Measurements from ENCODE around the gene BCLAF1.

The BCLAF1 gene

DNA sequence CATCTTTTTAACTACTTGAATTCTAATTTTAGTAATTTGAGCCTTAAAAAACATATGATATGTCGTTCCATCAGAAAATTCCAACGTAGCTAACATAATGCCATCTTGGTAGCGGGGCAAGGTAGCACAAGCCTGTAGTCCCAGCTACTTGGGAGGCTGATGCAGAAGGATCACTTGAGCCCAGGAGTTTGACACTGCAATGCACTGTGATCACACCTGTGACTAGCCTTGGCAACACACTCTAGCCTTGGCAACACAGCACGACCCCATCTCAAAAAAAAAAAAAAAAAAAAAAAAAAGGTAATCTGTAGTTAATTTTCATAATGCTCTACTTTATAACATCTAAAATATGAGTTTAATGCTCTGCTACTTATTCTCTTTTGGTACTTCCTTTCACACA lies 6.7 kb downstream of the BCLAF1 start:
- peaks cover 26% of the 10 kb centered on the region for H3K4me1 ChIP-seq (ENCODE audit: control insufficient read depth, insufficient read depth, low read length)
- H3K27ac ChIP-seq (ENCODE audit: low read length), result no peak overlapping the region
- H3K4me3 ChIP-seq (ENCODE audit: low read length in 2 of 2), result peak overlapping the region in 1 of 2 donors; percentile 28
- H3K9me3 ChIP-seq (ENCODE audit: control insufficient read depth in 2 of 2, low read length in 2 of 2), result no peaks in the 10 kb centered on the region
- H3K27me3 ChIP-seq (ENCODE audit: control insufficient read depth in 1 of 2, insufficient read depth in 2 of 2, low read length in 2 of 2), result no peaks in the 10 kb centered on the region
- no peak overlapping the region for H3K9ac ChIP-seq (ENCODE audit: low read length in 2 of 2)
- H3K36me3 ChIP-seq (ENCODE audit: control insufficient read depth in 2 of 2, insufficient read depth in 2 of 2, low read length in 2 of 2), result peaks cover 0 to 18% of the 10 kb centered on the region in 2 donors

DNA sequence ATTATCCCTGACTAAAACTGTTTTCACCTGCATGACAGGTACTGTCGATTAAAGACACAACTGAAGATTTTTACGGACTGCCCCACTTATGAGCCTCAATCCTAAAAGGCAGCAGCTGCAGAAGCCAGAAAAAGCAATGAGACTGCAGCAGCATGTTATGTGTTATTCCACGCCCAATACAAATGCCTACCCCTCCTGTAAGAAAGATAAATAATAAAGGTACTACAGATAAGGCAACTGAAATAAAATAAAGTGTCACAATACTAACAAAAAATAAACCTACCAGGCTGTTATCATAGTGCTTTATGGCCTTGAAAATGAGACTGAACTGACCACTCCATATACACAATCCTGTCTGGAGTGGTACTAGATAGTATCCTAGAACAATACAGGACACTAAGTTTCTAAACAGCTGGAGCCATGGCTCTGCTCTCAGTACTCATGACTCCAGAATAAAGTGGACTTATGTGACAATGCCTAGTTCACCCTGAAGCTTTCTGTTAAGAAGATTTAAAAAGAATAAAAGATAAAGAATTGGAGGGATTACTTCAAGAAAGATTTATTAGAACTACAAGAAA lies 9.5 kb downstream of the BCLAF1 start:
- Histone ChIP-seq H3K27ac (ENCODE audit: low read length) (no peak overlapping the region), H3K9ac (ENCODE audit: low read length in 2 of 2) (no peak overlapping the region), H3K9me3 (ENCODE audit: control insufficient read depth in 2 of 2, low read length in 2 of 2) (no peaks in the 10 kb centered on the region), H3K27me3 (ENCODE audit: control insufficient read depth in 1 of 2, insufficient read depth in 2 of 2, low read length in 2 of 2) (no peaks in the 10 kb centered on the region), H3K4me1 (ENCODE audit: control insufficient read depth, insufficient read depth, low read length) (peaks cover 22% of the 10 kb centered on the region), H3K4me3 (ENCODE audit: low read length in 2 of 2) (no peak overlapping the region), H3K36me3 (ENCODE audit: control insufficient read depth in 2 of 2, insufficient read depth in 2 of 2, low read length in 2 of 2) (peaks cover 3 to 28% of the 10 kb centered on the region in 2 donors)

DNA sequence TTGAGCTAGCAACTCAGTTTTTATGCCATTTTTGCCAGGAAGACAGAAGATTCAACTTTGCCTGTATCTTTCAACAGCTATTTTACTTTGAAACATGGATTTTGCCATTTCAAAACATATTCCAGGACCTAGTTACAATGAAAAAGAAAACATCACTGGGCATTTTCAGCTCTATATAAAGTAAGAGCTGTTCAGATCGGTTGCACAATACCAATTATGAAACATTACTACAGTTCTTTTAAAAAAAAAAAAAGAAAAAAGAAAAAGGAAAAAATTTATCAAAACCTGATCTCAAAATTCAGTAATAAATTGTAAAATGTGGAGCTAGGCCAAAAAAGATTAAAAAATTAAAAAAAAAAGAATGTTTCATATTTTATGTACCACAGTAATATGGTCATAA lies 15.6 kb downstream of the BCLAF1 start:
- Histone ChIP-seq H3K4me3 (ENCODE audit: low read length in 2 of 2) (no peak overlapping the region), H3K4me1 (ENCODE audit: control insufficient read depth, insufficient read depth, low read length) (no peaks in the 10 kb centered on the region), H3K36me3 (ENCODE audit: control insufficient read depth in 2 of 2, insufficient read depth in 2 of 2, low read length in 2 of 2) (peaks cover 12 to 48% of the 10 kb centered on the region in 2 donors), H3K27ac (ENCODE audit: low read length) (no peak overlapping the region), H3K9ac (ENCODE audit: low read length in 2 of 2) (no peak overlapping the region), H3K27me3 (ENCODE audit: control insufficient read depth in 1 of 2, insufficient read depth in 2 of 2, low read length in 2 of 2) (no peaks in the 10 kb centered on the region), H3K9me3 (ENCODE audit: control insufficient read depth in 2 of 2, low read length in 2 of 2) (no peaks in the 10 kb centered on the region)

DNA sequence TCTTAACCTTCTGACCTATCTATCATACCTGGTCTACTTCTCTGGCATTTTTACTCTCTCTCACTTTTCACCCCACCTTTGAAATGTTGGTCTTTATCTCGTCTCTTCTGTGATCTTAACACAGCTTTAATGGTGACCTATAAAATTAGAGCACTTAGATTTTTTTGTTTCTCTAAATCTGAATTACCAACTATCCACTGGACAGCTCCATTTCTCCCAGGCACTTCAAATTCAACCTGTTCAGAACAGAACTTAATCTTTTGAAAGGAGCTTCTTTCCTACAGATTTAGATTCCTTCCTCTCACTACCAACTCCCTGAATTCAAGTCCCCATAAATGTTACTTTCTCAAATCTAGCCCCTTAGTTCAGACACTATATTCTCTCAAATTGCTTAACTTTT lies 24.5 kb downstream of the BCLAF1 start:
- no peaks in the 10 kb centered on the region for H3K9me3 ChIP-seq (ENCODE audit: control insufficient read depth in 2 of 2, low read length in 2 of 2)
- no peak overlapping the region for H3K4me3 ChIP-seq (ENCODE audit: low read length in 2 of 2)
- no peaks in the 10 kb centered on the region for H3K27me3 ChIP-seq (ENCODE audit: control insufficient read depth in 1 of 2, insufficient read depth in 2 of 2, low read length in 2 of 2)
- peaks cover 11 to 48% of the 10 kb centered on the region in 2 donors for H3K36me3 ChIP-seq (ENCODE audit: control insufficient read depth in 2 of 2, insufficient read depth in 2 of 2, low read length in 2 of 2)
- H3K9ac ChIP-seq (ENCODE audit: low read length in 2 of 2), result no peak overlapping the region
- no peaks in the 10 kb centered on the region for H3K4me1 ChIP-seq (ENCODE audit: control insufficient read depth, insufficient read depth, low read length)
- H3K27ac ChIP-seq (ENCODE audit: low read length), result no peak overlapping the region

DNA sequence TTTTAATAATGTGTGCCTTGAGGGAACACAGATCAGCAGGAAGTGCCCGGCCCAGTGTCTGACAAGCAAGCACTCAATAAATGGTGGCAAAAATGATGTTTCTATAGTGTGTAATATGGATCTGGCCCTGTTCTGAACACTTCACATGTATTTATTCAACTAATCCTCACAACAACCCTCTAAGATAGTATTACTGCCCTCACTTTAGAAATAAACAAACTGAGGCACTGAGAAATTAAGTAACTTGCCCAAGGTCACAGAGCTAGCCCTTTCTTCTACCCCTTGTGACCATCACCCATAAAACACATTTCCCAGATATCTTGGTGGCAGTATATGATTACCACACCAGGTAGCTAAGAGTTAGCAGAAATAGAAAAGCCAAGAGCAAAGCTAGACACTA lies 26.7 kb downstream of the BCLAF1 start:
- no peaks in the 10 kb centered on the region for H3K27me3 ChIP-seq (ENCODE audit: control insufficient read depth in 1 of 2, insufficient read depth in 2 of 2, low read length in 2 of 2)
- no peak overlapping the region for H3K4me3 ChIP-seq (ENCODE audit: low read length in 2 of 2)
- no peak overlapping the region for H3K27ac ChIP-seq (ENCODE audit: low read length)
- no peaks in the 10 kb centered on the region for H3K9me3 ChIP-seq (ENCODE audit: control insufficient read depth in 2 of 2, low read length in 2 of 2)
- H3K36me3 ChIP-seq (ENCODE audit: control insufficient read depth in 2 of 2, insufficient read depth in 2 of 2, low read length in 2 of 2), result peaks cover 6 to 45% of the 10 kb centered on the region in 2 donors
- no peaks in the 10 kb centered on the region for H3K4me1 ChIP-seq (ENCODE audit: control insufficient read depth, insufficient read depth, low read length)
- H3K9ac ChIP-seq (ENCODE audit: low read length in 2 of 2), result no peak overlapping the region

DNA sequence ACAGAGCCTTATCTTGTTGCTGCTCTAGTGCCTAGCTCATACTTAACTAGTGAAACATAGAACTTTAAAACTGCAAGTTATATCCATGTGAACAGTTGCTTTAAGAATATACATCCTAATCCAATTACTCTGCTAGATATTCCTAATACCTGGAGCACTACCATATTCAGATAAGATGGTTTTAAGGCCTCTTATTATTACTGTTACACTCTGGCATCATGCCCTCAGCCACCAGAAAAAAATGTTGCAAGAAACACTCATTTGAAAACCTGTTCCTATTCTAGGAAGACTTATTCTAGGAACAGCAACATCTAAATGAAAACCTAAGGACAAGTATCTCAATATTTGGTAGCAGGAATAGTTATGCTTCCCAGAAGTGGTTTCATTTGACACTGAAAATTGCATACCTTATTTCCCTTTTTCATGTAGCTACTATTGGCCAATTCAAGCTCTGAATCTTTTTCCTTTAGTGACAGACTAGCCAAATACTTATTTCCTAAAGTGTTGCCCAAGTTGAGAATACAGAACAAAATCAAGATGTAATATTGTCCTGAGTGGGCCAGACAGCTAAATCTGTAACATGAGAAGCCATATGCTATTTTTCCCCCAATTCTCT lies 34.7 kb downstream of the BCLAF1 start:
- Histone ChIP-seq H3K27ac (ENCODE audit: low read length) (no peak overlapping the region), H3K9me3 (ENCODE audit: control insufficient read depth in 2 of 2, low read length in 2 of 2) (no peaks in the 10 kb centered on the region), H3K27me3 (ENCODE audit: control insufficient read depth in 1 of 2, insufficient read depth in 2 of 2, low read length in 2 of 2) (no peaks in the 10 kb centered on the region), H3K9ac (ENCODE audit: low read length in 2 of 2) (no peak overlapping the region), H3K36me3 (ENCODE audit: control insufficient read depth in 2 of 2, insufficient read depth in 2 of 2, low read length in 2 of 2) (peaks cover 2 to 9% of the 10 kb centered on the region in 2 donors), H3K4me1 (ENCODE audit: control insufficient read depth, insufficient read depth, low read length) (peaks cover 6% of the 10 kb centered on the region), H3K4me3 (ENCODE audit: low read length in 2 of 2) (no peak overlapping the region)

DNA sequence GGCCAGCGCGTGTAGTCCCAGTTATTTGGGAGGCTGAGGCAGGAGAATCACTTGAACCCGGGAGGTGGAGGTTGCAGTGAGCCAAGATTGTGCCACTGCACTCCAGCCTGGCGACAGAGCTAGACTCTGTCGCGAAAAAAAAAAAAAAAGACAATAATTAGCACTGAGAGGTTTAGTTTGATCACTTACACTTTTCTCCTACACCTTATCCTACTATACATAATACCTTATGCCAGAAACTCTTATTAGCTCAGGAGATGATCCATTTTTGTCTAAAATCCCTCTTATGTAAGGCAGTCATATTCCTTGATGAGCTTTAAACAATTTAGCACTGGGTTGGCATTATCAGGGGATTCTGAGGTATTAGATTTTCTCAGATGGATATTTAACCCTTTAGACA lies 35.9 kb downstream of the BCLAF1 start:
- Histone ChIP-seq H3K9me3 (ENCODE audit: control insufficient read depth in 2 of 2, low read length in 2 of 2) (no peaks in the 10 kb centered on the region), H3K4me3 (ENCODE audit: low read length in 2 of 2) (no peak overlapping the region), H3K27ac (ENCODE audit: low read length) (no peak overlapping the region), H3K9ac (ENCODE audit: low read length in 2 of 2) (no peak overlapping the region), H3K36me3 (ENCODE audit: control insufficient read depth in 2 of 2, insufficient read depth in 2 of 2, low read length in 2 of 2) (peaks cover 2 to 9% of the 10 kb centered on the region in 2 donors), H3K27me3 (ENCODE audit: control insufficient read depth in 1 of 2, insufficient read depth in 2 of 2, low read length in 2 of 2) (no peaks in the 10 kb centered on the region), H3K4me1 (ENCODE audit: control insufficient read depth, insufficient read depth, low read length) (peaks cover 12% of the 10 kb centered on the region)

DNA sequence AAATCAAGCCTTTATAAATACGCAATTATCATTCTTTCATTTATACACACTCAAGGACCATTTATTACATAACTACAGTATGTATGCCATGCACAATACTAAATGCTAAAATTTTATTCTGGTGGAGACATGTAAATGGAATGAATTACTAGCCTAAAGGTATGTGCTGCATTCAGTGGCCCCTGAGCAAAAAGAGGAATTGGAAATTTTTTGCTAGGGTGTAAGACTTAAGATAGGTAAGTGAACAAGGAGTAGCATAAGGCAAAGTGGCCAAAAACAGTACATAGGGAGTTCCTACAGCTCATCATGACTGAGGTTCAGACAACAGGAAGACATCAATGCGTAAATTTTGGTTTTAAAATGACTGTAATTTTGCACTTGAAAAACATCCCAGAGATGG lies 37.2 kb downstream of the BCLAF1 start:
- Histone ChIP-seq H3K9ac (ENCODE audit: low read length in 2 of 2) (no peak overlapping the region), H3K4me1 (ENCODE audit: control insufficient read depth, insufficient read depth, low read length) (peaks cover 12% of the 10 kb centered on the region), H3K27me3 (ENCODE audit: control insufficient read depth in 1 of 2, insufficient read depth in 2 of 2, low read length in 2 of 2) (no peaks in the 10 kb centered on the region), H3K9me3 (ENCODE audit: control insufficient read depth in 2 of 2, low read length in 2 of 2) (no peaks in the 10 kb centered on the region), H3K36me3 (ENCODE audit: control insufficient read depth in 2 of 2, insufficient read depth in 2 of 2, low read length in 2 of 2) (peaks cover 2 to 3% of the 10 kb centered on the region in 2 donors), H3K27ac (ENCODE audit: low read length) (no peak overlapping the region), H3K4me3 (ENCODE audit: low read length in 2 of 2) (no peak overlapping the region)

DNA sequence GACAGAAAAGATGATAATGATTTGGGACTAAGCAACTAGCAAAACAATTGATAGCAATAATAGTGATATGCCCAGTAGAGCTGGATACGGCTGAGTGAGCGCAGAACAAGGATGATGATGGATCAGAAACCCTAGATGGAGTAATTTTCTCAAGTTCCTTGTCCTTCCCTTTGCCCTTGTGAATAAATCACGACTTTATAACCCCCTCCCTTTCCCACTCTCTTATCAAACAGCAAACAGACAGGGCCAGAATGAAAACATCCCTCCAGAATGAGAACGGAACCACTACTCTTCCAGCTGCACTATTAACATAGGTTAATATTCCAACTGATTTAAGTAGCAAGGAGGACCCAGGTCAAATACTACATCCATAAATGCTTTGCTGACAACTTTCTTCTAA lies 38.3 kb downstream of the BCLAF1 start:
- Histone ChIP-seq H3K36me3 (ENCODE audit: control insufficient read depth in 2 of 2, insufficient read depth in 2 of 2, low read length in 2 of 2) (no peaks in the 10 kb centered on the region), H3K27ac (ENCODE audit: low read length) (no peak overlapping the region), H3K9me3 (ENCODE audit: control insufficient read depth in 2 of 2, low read length in 2 of 2) (no peaks in the 10 kb centered on the region), H3K4me1 (ENCODE audit: control insufficient read depth, insufficient read depth, low read length) (peaks cover 12% of the 10 kb centered on the region), H3K9ac (ENCODE audit: low read length in 2 of 2) (no peak overlapping the region), H3K27me3 (ENCODE audit: control insufficient read depth in 1 of 2, insufficient read depth in 2 of 2, low read length in 2 of 2) (no peaks in the 10 kb centered on the region), H3K4me3 (ENCODE audit: low read length in 2 of 2) (no peak overlapping the region)

DNA sequence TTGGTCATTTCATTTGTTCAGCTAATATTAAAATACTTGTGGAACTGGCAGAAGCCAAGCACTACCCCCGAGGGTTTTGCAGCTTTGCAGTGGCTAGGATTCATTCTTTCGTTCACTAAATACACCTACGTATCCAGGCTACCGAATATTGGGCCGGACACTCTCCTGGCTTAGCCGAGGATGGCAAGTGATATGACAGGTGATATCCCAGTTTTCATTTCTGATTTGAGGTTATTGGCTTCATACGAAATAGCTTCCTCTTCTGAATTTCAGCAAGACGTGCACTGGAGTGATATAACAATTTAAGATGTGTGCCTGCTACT lies 39.0 kb downstream of the BCLAF1 start:
- Histone ChIP-seq H3K36me3 (ENCODE audit: control insufficient read depth in 2 of 2, insufficient read depth in 2 of 2, low read length in 2 of 2) (no peaks in the 10 kb centered on the region), H3K4me1 (ENCODE audit: control insufficient read depth, insufficient read depth, low read length) (peaks cover 12% of the 10 kb centered on the region), H3K4me3 (ENCODE audit: low read length in 2 of 2) (peak overlapping the region; percentile 82 to 89), H3K27me3 (ENCODE audit: control insufficient read depth in 1 of 2, insufficient read depth in 2 of 2, low read length in 2 of 2) (no peaks in the 10 kb centered on the region), H3K9ac (ENCODE audit: low read length in 2 of 2) (peak overlapping the region; percentile 62 to 71), H3K27ac (ENCODE audit: low read length) (no peak overlapping the region), H3K9me3 (ENCODE audit: control insufficient read depth in 2 of 2, low read length in 2 of 2) (no peaks in the 10 kb centered on the region)

DNA sequence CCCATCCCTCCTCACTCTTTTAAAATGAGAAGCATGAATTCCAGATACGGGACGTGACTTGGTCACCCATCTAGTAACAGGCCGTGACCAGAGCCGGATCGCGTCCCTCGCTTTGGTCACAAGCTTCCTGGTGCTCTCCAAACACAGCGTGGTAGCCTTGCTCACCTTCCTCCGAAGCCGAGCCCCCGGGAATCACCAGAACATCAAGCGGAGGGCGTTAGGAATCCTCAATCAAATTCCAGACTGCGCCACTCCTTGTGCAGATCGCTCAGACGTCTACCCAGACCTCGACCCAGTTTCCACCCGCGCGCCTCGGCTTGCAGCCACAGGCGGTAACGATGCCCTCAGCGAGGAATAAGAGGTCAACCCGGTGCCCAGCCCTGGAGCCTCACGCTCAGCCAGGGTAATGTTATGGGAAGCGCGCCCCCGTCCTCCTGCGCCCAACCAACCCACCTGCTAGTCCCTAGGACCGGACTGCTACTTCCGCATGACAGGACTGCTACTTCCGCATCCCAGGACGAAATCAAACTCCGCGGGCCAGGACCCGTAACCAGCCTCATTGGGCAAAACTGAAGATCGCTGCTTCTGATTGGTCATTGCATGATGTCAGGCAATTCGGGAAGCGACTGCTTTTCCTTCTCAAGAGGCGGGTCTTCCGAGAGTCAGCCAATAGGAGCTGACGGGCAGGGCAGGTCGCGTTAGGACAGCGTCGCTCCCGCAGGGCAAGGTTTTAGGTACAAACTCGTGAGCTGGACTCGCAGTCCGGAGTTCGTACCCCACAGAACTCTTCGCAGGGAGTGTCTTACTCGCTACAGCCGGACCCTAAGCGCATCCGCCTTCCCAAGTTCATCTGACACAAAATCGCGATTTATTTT lies 39.6 kb downstream of the BCLAF1 start, which contains the start of gene MTFR2:
TSS of gene MTFR2 (minus strand) at position 501 of the 875 bp plus-strand sequence. CDS start 1,212 bp downstream, outside the sequence.
- Histone ChIP-seq H3K27me3 (ENCODE audit: control insufficient read depth in 1 of 2, insufficient read depth in 2 of 2, low read length in 2 of 2) (no peaks in the 10 kb centered on the region), H3K4me3 (ENCODE audit: low read length in 2 of 2) (peak within 1 kb of the TSS; percentile 82 to 89), H3K9me3 (ENCODE audit: control insufficient read depth in 2 of 2, low read length in 2 of 2) (no peaks in the 10 kb centered on the region), H3K9ac (ENCODE audit: low read length in 2 of 2) (peak within 1 kb of the TSS; percentile 62 to 71), H3K4me1 (ENCODE audit: control insufficient read depth, insufficient read depth, low read length) (peaks cover 12% of the 10 kb centered on the region), H3K36me3 (ENCODE audit: control insufficient read depth in 2 of 2, insufficient read depth in 2 of 2, low read length in 2 of 2) (no peaks in the 10 kb centered on the region), H3K27ac (ENCODE audit: low read length) (no peak within 1 kb of the TSS)
